Hematopoietic multipotent progenitor cell treated with erythropoietin and hydrocortisone succinate and interleukin-3 and kit ligand, for 4 days (in vitro differentiated cells): ENCODE measurements around the gene CHKB.

ENCODE experiments used
- DNase-seq: peaks from one replicate; pipeline ENCODE4 v3.0.0-alpha.2; 2015

Gene CHKB

GRCh38 chr22:50597097-50597496 lies 14.4 kb upstream of the CHKB start:
- DNase-seq = no peak

GRCh38 chr22:50595189-50595588 lies 12.5 kb upstream of the CHKB start:
- DNase-seq = no peak

GRCh38 chr22:50587407-50587806 lies 4.8 kb upstream of the CHKB start:
- DNase-seq = no peak

- no peak for DNase-seq
Measured at GRCh38 chr22:50586416-50586815, 3.8 kb upstream of the CHKB start.

- no peak for DNase-seq
Measured at GRCh38 chr22:50585781-50586180, 3.1 kb upstream of the CHKB start.

GRCh38 chr22:50585238-50585637 lies 2.6 kb upstream of the CHKB start:
- no peak for DNase-seq

- no peak for DNase-seq
Measured at GRCh38 chr22:50584106-50585096, 1.8 kb upstream of the CHKB start.

- no peak for DNase-seq
Measured at GRCh38 chr22:50583294-50583861, 729 bp upstream of the CHKB start.

- DNase-seq = peak; percentile 49
Measured at GRCh38 chr22:50581950-50582492, 628 bp downstream of the CHKB start.

- no peak for DNase-seq
Measured at GRCh38 chr22:50581031-50581949, 1.4 kb downstream of the CHKB start.

GRCh38 chr22:50579752-50580151 lies 2.9 kb downstream of the CHKB start:
- DNase-seq = no peak

GRCh38 chr22:50578776-50579310 lies 3.8 kb downstream of the CHKB start:
- DNase-seq = no peak

- no peak for DNase-seq
Measured at GRCh38 chr22:50577987-50578775, 4.5 kb downstream of the CHKB start, which contains the start of gene CPT1B. Gene CPT1B, minus strand, starts transcription at chr22:50578427. Its CDS starts 512 bp downstream, at chr22:50577915.

GRCh38 chr22:50577697-50577986 lies 5.0 kb downstream of the CHKB start:
- no peak for DNase-seq

GRCh38 chr22:50576806-50577696 lies 5.6 kb downstream of the CHKB start:
- no peak for DNase-seq

- DNase-seq = peak; percentile 63
Measured at GRCh38 chr22:50576070-50576469, 6.6 kb downstream of the CHKB start.

GRCh38 chr22:50575426-50575941 lies 7.2 kb downstream of the CHKB start:
- DNase-seq = no peak

- no peak for DNase-seq
Measured at GRCh38 chr22:50574383-50574755, 8.3 kb downstream of the CHKB start.

GRCh38 chr22:50573491-50574382 lies 8.9 kb downstream of the CHKB start:
- no peak for DNase-seq

- no peak for DNase-seq
Measured at GRCh38 chr22:50572965-50573364, 9.7 kb downstream of the CHKB start.
